ENCODE data around the gene SMIM5. TPM values are rescaled to one million over a fixed set of nuclear protein-coding genes. Genes with fewer than 3 reads are reported as not detected.

The SMIM5 gene
- total RNA-seq, 1 experiment from 2014 or later = 0.24 TPM

- H3K4me3 Mint-ChIP-seq = no peak overlapping the region
- H3K4me1 Mint-ChIP-seq = peaks cover 4 to 5% of the 10 kb centered on the region in 2 experiments
- Histone ChIP-seq H4K8ac (replicated peaks; ENCODE audit: insufficient read length, low read depth, low read length) (no peak overlapping the region), H3K23me2 (ENCODE audit: insufficient read length, low read depth, low read length, poor library complexity, severe bottlenecking) (no peaks in the 10 kb centered on the region), H3K18ac (ENCODE audit: insufficient read length, low read depth, low read length) (no peak overlapping the region), H3K79me2 (ENCODE audit: insufficient read depth, low read length) (no peaks in the 10 kb centered on the region), H3T11ph (ENCODE audit: low read length) (no peak overlapping the region), H2BK120ac (ENCODE audit: low read depth, low read length, poor library complexity, severe bottlenecking) (no peak overlapping the region), H4K5ac (ENCODE audit: insufficient read length, low read depth, low read length) (no peak overlapping the region), H2BK12ac (ENCODE audit: insufficient read length, low read depth, low read length) (no peak overlapping the region), H3K4me1 (ENCODE audit: insufficient read depth, low read length) (no peaks in the 10 kb centered on the region; the same call in 1 of the 2 replicates), H3K23ac (ENCODE audit: insufficient read length, low read depth, low read length) (no peak overlapping the region), H2AFZ (ENCODE audit: low read length) (no peak overlapping the region), H3K56ac (ENCODE audit: insufficient read length, low read depth, low read length) (no peak overlapping the region), H3K79me1 (ENCODE audit: insufficient read depth, low read depth, low read length, poor library complexity, severe bottlenecking) (no peaks in the 10 kb centered on the region), H3K14ac (ENCODE audit: insufficient read depth, low read length) (no peak overlapping the region), H2BK15ac (ENCODE audit: low read depth, low read length) (no peak overlapping the region), H2BK5ac (ENCODE audit: insufficient read length, low read length) (no peak overlapping the region), H3K27me3 (ENCODE audit: insufficient read depth, low read length) (no peaks in the 10 kb centered on the region), H3K4me2 (ENCODE audit: insufficient read depth, insufficient read length, low read length) (no peak overlapping the region), H3K27ac (ENCODE audit: insufficient read length, low read depth, low read length) (no peak overlapping the region), H3K9me3 (ENCODE audit: control insufficient read depth, low read depth, low read length) (no peaks in the 10 kb centered on the region), H2AK5ac (ENCODE audit: insufficient read length, low read length) (no peak overlapping the region), H2BK20ac (ENCODE audit: low read depth, low read length, poor library complexity, severe bottlenecking) (no peak overlapping the region), H4K20me1 (ENCODE audit: control insufficient read depth, insufficient read depth, insufficient read length) (no peaks in the 10 kb centered on the region), H3K9ac (ENCODE audit: extremely low read depth, insufficient read length, low read length) (no peak overlapping the region), H3K4ac (ENCODE audit: low read depth, low read length) (no peak overlapping the region), H4K91ac (ENCODE audit: insufficient read length, low read depth, low read length) (no peak overlapping the region)
- no peak for DNase-seq
- H3K27ac Mint-ChIP-seq = peak overlapping the region in 2 of 3 experiments; percentile 64 to 90; a peak in 3 of 7 replicates
- WGBS (ENCODE audit: extremely low coverage, insufficient read length, low lambda C conversion rate) = no CpG with 5 or more reads among the region's 6 CpGs
- peaks cover 0 to 15% (median 2%) of the 10 kb centered on the region in 3 experiments; a peak in 4 of 7 replicates for H3K36me3 Mint-ChIP-seq (ENCODE audit: insufficient read depth in 1 of 3, low read depth in 3 of 3)
- no peak for TF ChIP-seq CTCF (conservative IDR thresholded peaks at IDR 0.05)
- no peaks in the 10 kb centered on the region for H3K9me3 Mint-ChIP-seq
- no peaks in the 10 kb centered on the region for H3K27me3 Mint-ChIP-seq (ENCODE audit: low read depth)
These were observed 4.8 kb upstream of the SMIM5 start for GRCh38 chr17:75628425-75628824.

Measured in H9 (cell line).